Natural killer cell (primary cell): ENCODE measurements around the gene CPLX1. TPM values are rescaled to one million over a fixed set of nuclear protein-coding genes. Genes with fewer than 3 reads are reported as not detected.
A peak's percentile ranks its signal among the peaks of the same experiment; 100 is the strongest.
"Not testable (repeated sequence)": the region's sequence is repeated elsewhere in the genome, so short reads cannot be mapped to it uniquely, and the experiment has no call there.

Source experiments
- ATAC-seq, 3 donors: fragments of 150-1000 bp in 2 of 3; fragments of 200-7000 bp in 1 of 3; cut with Tn5 transposase; 1 replicate in 1 of 3; 2 replicates in 2 of 3; pipeline ENCODE4 v1.10.0; 2021; ENCODE audit warnings: mild to moderate bottlenecking in 2 of 3, moderate library complexity in 2 of 3
- DNase-seq, 2 donors: peaks; one replicate each; pipeline versions ENCODE4 v3.0.0 to v3.0.0-alpha.2; 2013 to 2021; ENCODE audit warnings: mixed read lengths in 1 of 2
- H3K27ac ChIP-seq: one replicate; pipeline ENCODE4 v1.5.1; 2013; ENCODE audit warnings: mild to moderate bottlenecking, low read length
- H3K27me3 ChIP-seq: one replicate; pipeline ENCODE4 v1.6.1; 2013; ENCODE audit warnings: low read length; ENCODE audit not compliant: control insufficient read depth, insufficient read depth
- H3K36me3 ChIP-seq: one replicate; pipeline ENCODE4 v1.6.1; 2013; ENCODE audit warnings: low read length; ENCODE audit not compliant: control insufficient read depth, insufficient read depth
- H3K4me1 ChIP-seq: one replicate; pipeline ENCODE4 v1.6.1; 2013; ENCODE audit warnings: low read length; ENCODE audit not compliant: control insufficient read depth, insufficient read depth
- H3K4me3 ChIP-seq: one replicate; pipeline ENCODE4 v1.5.1; 2013; ENCODE audit warnings: low read length
- H3K9me3 ChIP-seq: one replicate; pipeline ENCODE4 v1.6.1; 2013; ENCODE audit warnings: low read length; ENCODE audit not compliant: control insufficient read depth, insufficient read depth
- H3K27ac Mint-ChIP-seq, 2 donors: one replicate each; pipeline ENCODE4 v1.8.0; 2022; ENCODE audit warnings: mild to moderate bottlenecking in 2 of 2, mixed read lengths in 2 of 2, moderate library complexity in 1 of 2
- H3K27me3 Mint-ChIP-seq, 2 donors: one replicate each; pipeline ENCODE4 v1.8.0; 2022; ENCODE audit warnings: low read depth in 2 of 2, mixed read lengths in 2 of 2
- H3K36me3 Mint-ChIP-seq: one replicate; pipeline ENCODE4 v1.8.0; 2022; ENCODE audit warnings: mixed read lengths
- H3K4me1 Mint-ChIP-seq, 2 donors: one replicate each; pipeline ENCODE4 v1.8.0; 2022; ENCODE audit warnings: mixed read lengths in 2 of 2
- H3K4me3 Mint-ChIP-seq: one replicate; pipeline ENCODE4 v1.8.0; 2022; ENCODE audit warnings: mild to moderate bottlenecking, moderate library complexity, mixed read lengths
- H3K9me3 Mint-ChIP-seq, 2 donors: one replicate each; pipeline ENCODE4 v1.8.0; 2022; ENCODE audit warnings: mixed read lengths in 2 of 2
- WGBS: methylation state at CpG from one replicate; pipeline ENCODE4 v1.1.7; 2013; ENCODE audit warnings: missing lambda C conversion rate; ENCODE audit not compliant: insufficient coverage; 5-methylcytosine and 5-hydroxymethylcytosine counted together
- intact Hi-C: fragments of 100-400 bp; cut with micrococcal nuclease; formaldehyde crosslinking; loops from one replicate; pipeline ENCODE4 v1.14.2; 2022
- total RNA-seq, 4 donors: library from RNA; stranded (reverse); fragments of 120-200 nt in 1 of 4; gene quantifications; one replicate each; pipeline versions ENCODE4 v1.2.3 to v1.2.4, GENCODE V29; 2013 to 2022
- TF ChIP-seq, protein P1 (sequence below): fragments of 200-600 bp; IDR thresholded peaks from one replicate; pipeline ENCODE4 v1.8.0; 2022; ENCODE audit warnings: antibody characterized with exemption

The CPLX1 gene
- total RNA-seq, 3 donors from 2014 or later (not counting 1 experiment from before 2014, with no cell fraction given) = not detected

DNA sequence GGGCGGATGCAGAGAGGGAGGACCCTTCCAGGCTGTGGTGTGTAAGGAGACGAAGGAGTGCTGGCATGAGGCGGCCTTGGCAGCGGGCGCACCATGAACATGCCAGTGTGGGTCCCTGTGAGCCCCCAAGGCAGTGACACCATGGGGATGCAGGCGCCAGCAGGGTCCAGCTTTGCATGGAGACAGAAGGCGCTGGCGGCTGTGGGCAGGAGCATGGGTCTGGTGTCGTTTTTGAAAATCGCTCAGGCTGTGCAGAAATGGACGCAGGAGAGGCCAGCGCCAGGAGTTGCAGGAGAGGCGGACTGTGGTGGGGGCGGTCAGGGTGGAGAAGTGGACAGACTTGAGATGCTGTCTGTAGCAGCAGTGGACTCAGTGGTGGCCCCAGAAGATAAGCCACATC is 64.2 kb downstream of the CPLX1 start:
- peaks cover 4% of the 10 kb centered on the region for H3K36me3 ChIP-seq
- Mint-ChIP-seq H3K36me3 (no peaks in the 10 kb centered on the region), H3K9me3 (no peaks in the 10 kb centered on the region), H3K27ac (peak overlapping the region in 1 of 2 donors; percentile 6), H3K4me3 (no peak overlapping the region), H3K4me1 (peaks cover 25 to 35% of the 10 kb centered on the region in 2 donors), H3K27me3 (no peaks in the 10 kb centered on the region)
- intact Hi-C loops = no loop called here
- WGBS = 98% methylated on average over 14 of the region's 14 CpGs
- no peaks in the 10 kb centered on the region for H3K9me3 ChIP-seq
- H3K4me1 ChIP-seq = no peaks in the 10 kb centered on the region
- no peaks in the 10 kb centered on the region for H3K27me3 ChIP-seq
- TF ChIP-seq, protein P1, sequence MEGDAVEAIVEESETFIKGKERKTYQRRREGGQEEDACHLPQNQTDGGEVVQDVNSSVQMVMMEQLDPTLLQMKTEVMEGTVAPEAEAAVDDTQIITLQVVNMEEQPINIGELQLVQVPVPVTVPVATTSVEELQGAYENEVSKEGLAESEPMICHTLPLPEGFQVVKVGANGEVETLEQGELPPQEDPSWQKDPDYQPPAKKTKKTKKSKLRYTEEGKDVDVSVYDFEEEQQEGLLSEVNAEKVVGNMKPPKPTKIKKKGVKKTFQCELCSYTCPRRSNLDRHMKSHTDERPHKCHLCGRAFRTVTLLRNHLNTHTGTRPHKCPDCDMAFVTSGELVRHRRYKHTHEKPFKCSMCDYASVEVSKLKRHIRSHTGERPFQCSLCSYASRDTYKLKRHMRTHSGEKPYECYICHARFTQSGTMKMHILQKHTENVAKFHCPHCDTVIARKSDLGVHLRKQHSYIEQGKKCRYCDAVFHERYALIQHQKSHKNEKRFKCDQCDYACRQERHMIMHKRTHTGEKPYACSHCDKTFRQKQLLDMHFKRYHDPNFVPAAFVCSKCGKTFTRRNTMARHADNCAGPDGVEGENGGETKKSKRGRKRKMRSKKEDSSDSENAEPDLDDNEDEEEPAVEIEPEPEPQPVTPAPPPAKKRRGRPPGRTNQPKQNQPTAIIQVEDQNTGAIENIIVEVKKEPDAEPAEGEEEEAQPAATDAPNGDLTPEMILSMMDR = no peak
- H3K27ac ChIP-seq = no peak overlapping the region
- DNase-seq = no peak
- H3K4me3 ChIP-seq = no peak overlapping the region
- no peak for ATAC-seq

DNA sequence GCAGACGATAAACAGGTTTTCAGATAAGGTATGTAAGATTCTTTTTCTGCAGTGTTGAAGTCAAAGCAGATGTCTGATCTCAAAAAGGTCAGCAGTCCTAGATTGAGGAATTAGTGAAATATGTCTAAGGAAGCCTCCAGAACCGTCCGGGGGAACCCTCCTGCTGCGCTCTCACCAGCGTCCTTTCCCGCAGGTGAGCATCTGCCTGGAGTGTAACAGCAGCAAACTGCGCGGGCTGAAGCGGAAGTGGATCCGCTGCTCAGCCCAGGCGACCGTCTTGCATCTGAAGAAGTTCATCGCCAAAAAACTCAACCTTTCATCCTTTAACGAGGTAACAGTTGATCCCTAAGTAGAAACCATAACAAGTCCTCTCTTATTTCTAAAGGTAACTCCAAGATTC is 64.8 kb downstream of the CPLX1 start:
- peaks cover 25 to 35% of the 10 kb centered on the region in 2 donors for H3K4me1 Mint-ChIP-seq
- no peak overlapping the region for H3K4me3 Mint-ChIP-seq
- no peaks in the 10 kb centered on the region for H3K27me3 ChIP-seq
- ATAC-seq (no peak), DNase-seq (no peak)
- H3K36me3 Mint-ChIP-seq = no peaks in the 10 kb centered on the region
- no peaks in the 10 kb centered on the region for H3K36me3 ChIP-seq
- no peak overlapping the region for H3K4me3 ChIP-seq
- H3K4me1 ChIP-seq = no peaks in the 10 kb centered on the region
- intact Hi-C loops = no loop called here
- TF ChIP-seq, protein P1 = no peak
- H3K27me3 Mint-ChIP-seq = no peaks in the 10 kb centered on the region
- 97% methylated on average over 13 of the region's 14 CpGs for WGBS
- H3K9me3 Mint-ChIP-seq = no peaks in the 10 kb centered on the region
- peak overlapping the region; percentile 6 to 87 for H3K27ac Mint-ChIP-seq
- H3K27ac ChIP-seq = no peak overlapping the region
- H3K9me3 ChIP-seq = no peaks in the 10 kb centered on the region

DNA sequence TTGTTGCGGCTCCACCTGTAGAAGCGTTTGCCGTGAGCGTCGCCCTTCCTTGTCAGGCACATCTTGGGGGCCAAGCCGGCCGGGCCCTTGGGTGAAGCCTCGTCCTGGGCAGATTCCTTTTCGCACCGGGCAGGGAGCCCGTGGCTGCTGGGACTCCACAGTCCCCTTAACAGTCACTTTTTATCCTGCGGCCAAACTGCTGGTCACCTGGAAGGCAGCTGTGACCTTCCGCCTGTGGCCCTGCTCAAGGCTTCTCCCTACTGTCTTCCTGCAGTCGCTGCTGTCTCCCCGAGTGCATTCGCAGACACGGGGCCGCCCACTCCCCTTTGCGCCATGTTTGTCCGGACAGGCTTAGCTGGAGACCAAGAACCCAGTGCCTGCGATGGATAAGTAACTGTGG is 65.3 kb downstream of the CPLX1 start:
- no peak overlapping the region for H3K27ac ChIP-seq
- Mint-ChIP-seq H3K27me3 (no peaks in the 10 kb centered on the region), H3K9me3 (no peaks in the 10 kb centered on the region), H3K36me3 (no peaks in the 10 kb centered on the region), H3K4me1 (peaks cover 25 to 35% of the 10 kb centered on the region in 2 donors), H3K27ac (peak overlapping the region in 1 of 2 donors; percentile 87), H3K4me3 (no peak overlapping the region)
- TF ChIP-seq, protein P1 = no peak
- DNase-seq (no peak), ATAC-seq (no peak)
- H3K9me3 ChIP-seq = no peaks in the 10 kb centered on the region
- intact Hi-C loops = no loop called here
- WGBS = 96% methylated on average over 20 of the region's 21 CpGs
- H3K36me3 ChIP-seq = no peaks in the 10 kb centered on the region
- H3K4me3 ChIP-seq = no peak overlapping the region
- H3K27me3 ChIP-seq = no peaks in the 10 kb centered on the region
- no peaks in the 10 kb centered on the region for H3K4me1 ChIP-seq

DNA sequence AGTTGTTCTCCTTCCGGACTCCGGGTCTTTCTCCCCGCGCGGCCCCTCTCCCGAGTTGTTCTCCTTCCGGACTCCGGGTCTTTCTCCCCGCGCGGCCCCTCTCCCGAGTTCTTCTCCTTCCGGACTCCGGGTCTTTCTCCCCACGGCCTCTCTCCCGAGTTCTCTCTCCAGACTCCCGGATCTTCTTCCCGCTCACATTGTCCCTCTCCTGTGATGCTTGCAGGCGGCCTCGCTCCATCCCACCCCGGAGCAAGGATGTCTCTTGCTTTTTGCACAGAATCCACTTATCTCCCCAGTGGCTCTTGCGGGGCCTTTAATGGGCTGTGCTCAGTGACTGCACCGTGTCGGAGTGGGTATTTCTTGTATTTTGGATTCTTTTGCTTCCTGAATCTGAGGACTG is 66.1 kb downstream of the CPLX1 start:
- H3K27me3 ChIP-seq, ATAC-seq, H3K27ac ChIP-seq, H3K4me1 ChIP-seq, H3K9me3 Mint-ChIP-seq, H3K36me3 Mint-ChIP-seq, H3K27me3 Mint-ChIP-seq, H3K4me3 Mint-ChIP-seq, H3K4me3 ChIP-seq, intact Hi-C loops, H3K9me3 ChIP-seq, H3K36me3 ChIP-seq, DNase-seq: not testable (repeated sequence)
- Mint-ChIP-seq H3K27ac (peak overlapping the region in 1 of 2 donors; percentile 87), H3K4me1 (peaks cover 25 to 40% of the 10 kb centered on the region in 2 donors)
- WGBS = 95% methylated on average over 18 of the region's 24 CpGs
